NCI-H1417 treated with DMSO at 0.1 percent for 48 hours (cell line): ENCODE results near the gene DCDC2C.
A peak's percentile ranks its signal among the peaks of the same experiment; 100 is the strongest.
"Not testable (repeated sequence)": the region's sequence is repeated elsewhere in the genome, so short reads cannot be mapped to it uniquely, and the experiment has no call there.

Source experiments
- DNase-seq: peaks from one replicate; lab custom pipeline; 2025; lab: John Stamatoyannopoulos, UW

Gene DCDC2C

GRCh38 chr2:3777966-3778365 lies 74.6 kb downstream of the DCDC2C start:
- DNase-seq = no peak

GRCh38 chr2:3778851-3779495 lies 75.6 kb downstream of the DCDC2C start:
- DNase-seq = peak; percentile 42

GRCh38 chr2:3779496-3780049 lies 76.2 kb downstream of the DCDC2C start:
- no peak for DNase-seq

GRCh38 chr2:3780477-3781402 lies 77.4 kb downstream of the DCDC2C start:
- no peak for DNase-seq

GRCh38 chr2:3784731-3785130 lies 81.4 kb downstream of the DCDC2C start:
- DNase-seq = no peak

- no peak for DNase-seq
These were observed 82.0 kb downstream of the DCDC2C start for GRCh38 chr2:3785220-3785889.

GRCh38 chr2:3785890-3786273 lies 82.5 kb downstream of the DCDC2C start:
- no peak for DNase-seq

GRCh38 chr2:3787768-3788167 lies 84.4 kb downstream of the DCDC2C start:
- no peak for DNase-seq

GRCh38 chr2:3789256-3789655 lies 85.9 kb downstream of the DCDC2C start:
- no peak for DNase-seq

GRCh38 chr2:3793249-3793648 lies 89.9 kb downstream of the DCDC2C start:
- DNase-seq = no peak

- DNase-seq = no peak
These were observed 98.1 kb downstream of the DCDC2C start for GRCh38 chr2:3801506-3801905.

GRCh38 chr2:3805201-3805939 lies 102.0 kb downstream of the DCDC2C start:
- DNase-seq = no peak

- no peak for DNase-seq
These were observed 102.8 kb downstream of the DCDC2C start for GRCh38 chr2:3806168-3806567.

- DNase-seq = no peak
These were observed 103.4 kb downstream of the DCDC2C start for GRCh38 chr2:3806730-3807129.

- no peak for DNase-seq
These were observed 104.5 kb downstream of the DCDC2C start for GRCh38 chr2:3807853-3808252.

GRCh38 chr2:3814706-3815245 lies 111.4 kb downstream of the DCDC2C start:
- DNase-seq = no peak

- not testable (repeated sequence) for DNase-seq
These were observed 113.8 kb downstream of the DCDC2C start for GRCh38 chr2:3817144-3817543.

- DNase-seq = no peak
These were observed 120.4 kb downstream of the DCDC2C start for GRCh38 chr2:3823748-3824147.

GRCh38 chr2:3827673-3828575 lies 124.5 kb downstream of the DCDC2C start:
- DNase-seq = no peak

- DNase-seq = no peak
These were observed 127.4 kb downstream of the DCDC2C start for GRCh38 chr2:3830796-3831195.
